D721Med (cell line): Measurements from ENCODE around the gene GDF9.

Experiments used
- DNase-seq: peaks from one replicate; pipeline ENCODE4 v3.0.0; 2011; ENCODE audit warnings: low spot score; ENCODE audit not compliant: insufficient read length
- FAIRE-seq: peaks from 2 replicates; lab custom pipeline; 2011; peaks lifted over from hg19 to GRCh38; lab: Jason Lieb, UNC
- TF ChIP-seq, protein P1 (sequence below): IDR thresholded peaks from 2 replicates; pipeline ENCODE4 v1.5.1; 2012; ENCODE audit warnings: mild to moderate bottlenecking, control low read depth; ENCODE audit not compliant: insufficient read depth; ENCODE audit errors: missing control alignments

Gene GDF9

DNA sequence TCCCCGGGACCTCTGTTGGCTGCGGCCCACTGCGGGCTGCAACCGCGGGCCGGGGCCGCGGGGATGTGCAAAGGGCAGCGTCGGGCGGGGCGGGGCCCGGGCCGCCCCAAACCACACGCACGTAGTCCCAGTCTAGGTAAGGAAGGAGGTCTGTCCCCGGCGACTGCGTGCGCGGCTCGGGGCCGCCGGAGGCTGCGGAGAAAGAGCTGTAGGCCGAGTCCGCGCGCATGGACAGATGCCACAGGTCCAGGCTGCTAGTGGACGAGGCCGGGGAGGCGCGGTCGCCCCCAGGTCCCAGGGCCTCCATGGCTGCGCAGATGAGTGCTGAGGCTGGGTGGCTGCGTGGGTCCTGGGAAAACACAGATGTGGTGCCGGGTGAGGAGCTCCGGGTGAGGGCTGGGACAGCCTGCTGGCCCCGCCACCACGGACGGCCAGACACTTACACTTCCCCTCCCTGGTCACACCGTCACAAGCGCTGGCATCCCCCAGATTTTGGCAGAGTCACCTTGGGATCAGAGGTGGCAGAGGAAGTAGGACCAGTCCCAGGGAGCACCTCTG, 40.4 kb downstream of the GDF9 start:
- TF ChIP-seq, protein P1, sequence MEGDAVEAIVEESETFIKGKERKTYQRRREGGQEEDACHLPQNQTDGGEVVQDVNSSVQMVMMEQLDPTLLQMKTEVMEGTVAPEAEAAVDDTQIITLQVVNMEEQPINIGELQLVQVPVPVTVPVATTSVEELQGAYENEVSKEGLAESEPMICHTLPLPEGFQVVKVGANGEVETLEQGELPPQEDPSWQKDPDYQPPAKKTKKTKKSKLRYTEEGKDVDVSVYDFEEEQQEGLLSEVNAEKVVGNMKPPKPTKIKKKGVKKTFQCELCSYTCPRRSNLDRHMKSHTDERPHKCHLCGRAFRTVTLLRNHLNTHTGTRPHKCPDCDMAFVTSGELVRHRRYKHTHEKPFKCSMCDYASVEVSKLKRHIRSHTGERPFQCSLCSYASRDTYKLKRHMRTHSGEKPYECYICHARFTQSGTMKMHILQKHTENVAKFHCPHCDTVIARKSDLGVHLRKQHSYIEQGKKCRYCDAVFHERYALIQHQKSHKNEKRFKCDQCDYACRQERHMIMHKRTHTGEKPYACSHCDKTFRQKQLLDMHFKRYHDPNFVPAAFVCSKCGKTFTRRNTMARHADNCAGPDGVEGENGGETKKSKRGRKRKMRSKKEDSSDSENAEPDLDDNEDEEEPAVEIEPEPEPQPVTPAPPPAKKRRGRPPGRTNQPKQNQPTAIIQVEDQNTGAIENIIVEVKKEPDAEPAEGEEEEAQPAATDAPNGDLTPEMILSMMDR = no peak
- DNase-seq (no peak), FAIRE-seq (no peak)

DNA sequence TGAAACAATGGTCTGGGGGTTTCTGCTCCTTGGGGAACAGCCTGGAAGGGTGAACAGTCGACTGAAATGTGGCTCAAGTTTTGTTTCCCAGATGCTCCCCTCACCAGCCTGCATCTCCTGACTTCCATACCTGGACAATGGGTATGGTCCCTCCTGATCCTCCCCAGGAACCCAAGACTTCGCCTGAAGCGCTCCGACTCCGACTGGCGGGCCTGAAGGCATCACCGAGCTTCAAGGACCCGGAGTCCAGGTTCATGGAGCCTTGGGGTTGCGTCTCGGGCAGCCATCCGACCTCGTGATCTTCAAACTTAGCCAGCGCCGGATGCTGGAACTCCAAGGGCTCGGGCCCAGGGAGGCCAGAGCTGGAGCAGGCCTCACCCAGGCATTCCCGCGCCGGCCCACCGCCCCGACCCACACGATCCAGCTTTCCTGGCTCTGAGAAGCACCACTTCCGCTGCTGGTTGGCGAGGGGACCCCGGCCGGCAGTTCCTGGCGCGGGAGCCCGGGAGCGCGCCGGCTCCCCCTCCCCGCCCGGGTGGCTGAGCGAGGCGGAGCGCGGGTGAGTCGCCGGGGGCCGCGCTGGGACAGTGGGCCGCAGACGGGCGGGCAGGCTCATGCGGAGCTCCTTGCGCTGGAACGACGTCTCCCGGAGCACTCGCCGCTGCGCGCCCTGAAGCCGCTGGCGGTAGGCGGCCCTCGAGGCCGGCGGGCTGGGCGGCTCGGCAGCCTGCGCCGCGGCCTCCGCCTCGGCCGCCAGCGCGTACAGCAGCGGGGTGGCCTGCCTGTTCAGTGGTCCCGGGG, 41.0 kb downstream of the GDF9 start:
- TF ChIP-seq, protein P1 = no peak
- FAIRE-seq (no peak), DNase-seq (no peak)

DNA sequence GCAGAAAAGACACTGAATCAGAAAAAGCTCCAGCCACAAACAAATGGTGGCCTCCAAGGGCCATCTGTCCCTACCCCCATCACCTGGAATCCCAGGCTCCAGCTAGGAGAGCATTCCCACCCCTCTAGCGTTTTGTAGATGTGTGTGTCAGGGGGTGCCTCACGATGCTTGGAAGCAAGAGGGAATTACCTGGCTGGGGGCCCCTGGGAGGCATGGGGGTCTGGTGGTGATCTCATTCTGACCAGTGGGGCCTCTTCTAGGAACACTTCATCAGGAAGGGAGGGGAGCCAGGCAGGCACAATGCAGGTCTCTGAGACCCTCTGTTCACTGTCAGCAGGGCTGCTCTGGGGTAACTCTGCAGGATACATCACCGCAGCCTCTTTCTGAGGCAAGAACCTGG, 41.8 kb downstream of the GDF9 start:
- DNase-seq (no peak), FAIRE-seq (no peak)
- TF ChIP-seq, protein P1 = no peak

DNA sequence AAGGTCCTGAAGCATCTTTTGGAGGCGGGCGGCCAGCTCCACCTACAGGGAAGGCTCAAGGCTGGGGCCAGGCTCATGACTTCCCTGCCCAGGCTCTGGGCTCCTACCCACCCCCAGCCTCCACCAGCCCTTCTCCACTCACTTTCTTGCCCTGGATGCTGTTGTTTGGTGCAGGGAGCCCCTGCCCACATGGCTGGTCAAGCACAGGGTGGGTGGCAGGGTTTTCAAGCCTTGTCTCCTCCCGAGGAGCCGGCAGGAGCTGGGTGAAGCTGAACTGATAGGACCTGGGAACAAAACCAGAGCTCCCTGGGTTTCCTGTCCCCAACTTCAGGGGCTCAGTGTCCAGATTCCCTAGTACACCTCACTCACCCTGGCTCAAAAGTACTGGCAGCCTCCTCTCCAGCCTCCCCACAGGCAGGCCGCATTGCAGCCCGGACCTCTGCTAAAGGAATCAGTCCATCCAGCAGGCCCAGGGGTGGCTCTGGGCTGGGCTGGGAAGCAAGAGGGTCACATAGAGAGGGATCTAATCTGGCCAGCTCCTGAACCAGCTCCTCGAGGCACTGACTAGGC, 42.7 kb downstream of the GDF9 start:
- TF ChIP-seq, protein P1 = no peak
- no peak for FAIRE-seq
- DNase-seq = no peak

DNA sequence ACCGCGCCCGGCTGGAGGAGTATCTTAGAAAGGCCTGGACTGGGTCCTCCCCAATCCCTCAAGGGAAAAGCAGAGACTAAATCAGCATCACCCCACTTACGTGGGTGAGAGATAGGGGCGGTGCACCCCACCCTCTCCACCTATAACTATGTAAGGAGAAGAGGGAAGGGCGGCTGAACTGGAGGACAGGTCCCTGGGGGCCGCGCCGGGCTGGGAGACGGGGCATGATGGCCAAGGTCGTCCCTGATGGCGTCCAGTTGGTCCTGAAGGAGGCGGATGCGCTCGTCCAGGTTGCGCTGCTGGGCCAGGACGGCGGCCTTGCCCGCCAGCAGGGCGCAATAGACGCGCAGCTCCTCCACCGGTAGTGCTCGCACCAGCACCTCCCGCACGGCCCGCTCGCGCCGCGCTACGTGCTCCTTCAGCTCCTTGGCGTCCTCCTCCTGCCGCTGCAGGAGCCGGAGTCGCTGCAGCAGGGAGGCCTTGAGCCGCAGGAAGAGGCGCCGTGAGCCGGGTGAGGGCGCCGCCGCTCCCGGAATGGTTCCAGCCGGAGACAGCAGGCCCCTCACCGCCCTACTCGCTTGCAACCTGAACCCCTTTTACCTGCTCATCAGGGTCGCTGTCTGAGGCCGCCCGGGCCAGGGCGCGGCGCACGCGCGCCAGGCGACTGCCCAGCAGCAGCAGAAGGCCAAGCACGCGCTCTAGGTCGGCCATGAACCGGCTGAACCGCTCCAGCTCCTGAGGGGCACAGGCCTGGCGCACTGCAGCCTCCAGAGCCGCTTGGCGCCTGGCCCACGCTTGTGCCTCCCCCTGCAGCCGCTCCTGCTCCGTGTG, 43.4 kb downstream of the GDF9 start:
- TF ChIP-seq, protein P1 = no peak
- DNase-seq = no peak
- no peak for FAIRE-seq

DNA sequence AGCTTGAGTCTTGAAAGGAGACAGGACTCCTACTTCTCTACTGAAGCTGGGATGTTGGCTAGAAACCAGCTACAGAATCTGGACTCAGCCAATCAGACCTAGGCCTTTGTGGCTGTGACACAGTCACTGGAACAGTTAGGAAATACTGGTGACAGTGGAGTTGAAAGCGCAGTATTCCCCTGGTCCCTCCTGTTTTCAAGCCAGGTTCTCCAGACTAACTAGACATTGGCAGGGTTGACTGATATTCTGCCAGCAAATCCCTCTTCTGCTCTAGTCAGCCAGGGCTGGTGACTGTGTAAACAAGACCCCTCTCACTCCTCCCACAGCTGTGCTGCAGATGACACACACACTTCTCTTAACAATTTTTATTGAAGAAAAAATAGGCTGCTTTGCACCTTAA, 44.5 kb downstream of the GDF9 start:
- DNase-seq = no peak
- FAIRE-seq = no peak
- TF ChIP-seq, protein P1 = no peak
